ENCODE results near the gene HORMAD1.

- TF ChIP-seq CTCF (IDR thresholded peaks at IDR 0.05; ENCODE audit: extremely low read depth in 1 of 2, insufficient read depth in 1 of 2, low read depth in 1 of 2, low read length in 2 of 2): no peak
- no peak for TF ChIP-seq POLR2A (IDR thresholded peaks at IDR 0.05; ENCODE audit: low read depth, low read length)
These were observed 59.5 kb downstream of the HORMAD1 start for GRCh38 chr1:150661156-150661555.

Data from endothelial cell of umbilical vein (primary cell).